ENCODE data around the gene THBD. TPM values are rescaled to one million over a fixed set of nuclear protein-coding genes. Genes with fewer than 3 reads are reported as not detected.

Gene THBD, protein sequence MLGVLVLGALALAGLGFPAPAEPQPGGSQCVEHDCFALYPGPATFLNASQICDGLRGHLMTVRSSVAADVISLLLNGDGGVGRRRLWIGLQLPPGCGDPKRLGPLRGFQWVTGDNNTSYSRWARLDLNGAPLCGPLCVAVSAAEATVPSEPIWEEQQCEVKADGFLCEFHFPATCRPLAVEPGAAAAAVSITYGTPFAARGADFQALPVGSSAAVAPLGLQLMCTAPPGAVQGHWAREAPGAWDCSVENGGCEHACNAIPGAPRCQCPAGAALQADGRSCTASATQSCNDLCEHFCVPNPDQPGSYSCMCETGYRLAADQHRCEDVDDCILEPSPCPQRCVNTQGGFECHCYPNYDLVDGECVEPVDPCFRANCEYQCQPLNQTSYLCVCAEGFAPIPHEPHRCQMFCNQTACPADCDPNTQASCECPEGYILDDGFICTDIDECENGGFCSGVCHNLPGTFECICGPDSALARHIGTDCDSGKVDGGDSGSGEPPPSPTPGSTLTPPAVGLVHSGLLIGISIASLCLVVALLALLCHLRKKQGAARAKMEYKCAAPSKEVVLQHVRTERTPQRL
- 55.2 and 68.9 TPM in 2 replicates for total RNA-seq

DNA sequence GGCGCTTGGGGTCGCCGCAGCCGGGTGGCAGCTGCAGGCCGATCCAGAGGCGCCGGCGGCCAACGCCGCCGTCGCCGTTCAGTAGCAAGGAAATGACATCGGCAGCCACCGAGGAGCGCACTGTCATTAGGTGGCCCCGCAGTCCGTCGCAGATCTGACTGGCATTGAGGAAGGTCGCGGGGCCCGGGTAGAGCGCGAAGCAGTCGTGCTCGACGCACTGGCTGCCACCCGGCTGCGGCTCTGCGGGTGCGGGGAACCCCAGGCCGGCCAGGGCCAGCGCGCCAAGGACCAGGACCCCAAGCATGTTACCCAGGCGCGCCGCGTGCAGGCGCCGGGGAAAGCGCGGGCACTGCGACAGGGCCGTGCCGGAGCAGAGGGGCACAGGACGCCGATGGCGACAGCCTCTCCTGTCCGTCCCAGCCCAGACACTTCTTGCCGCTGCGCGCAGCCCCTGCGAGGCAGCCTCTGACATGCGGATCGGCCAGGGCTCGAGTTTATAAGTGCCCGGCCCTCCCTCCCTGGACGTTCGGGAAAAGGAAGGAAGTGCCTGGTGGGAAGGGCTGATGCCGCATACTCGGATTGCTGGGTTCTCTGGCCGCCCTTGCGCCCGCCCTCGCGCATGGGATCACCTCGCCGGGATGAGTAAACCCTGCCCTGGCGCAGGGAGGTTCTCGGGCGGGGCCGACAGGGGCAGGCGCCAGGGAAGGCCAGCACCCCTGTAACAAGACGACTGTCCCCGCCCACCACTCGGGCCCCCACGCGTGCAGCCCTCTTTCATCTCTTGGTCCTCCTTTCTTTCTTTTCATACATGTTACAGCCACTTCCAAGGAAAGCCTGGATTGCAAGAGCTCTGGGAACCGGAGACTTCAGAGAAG, at the start of gene THBD:
TSS of gene THBD (minus strand) at position 472 of the 875 bp plus-strand sequence. CDS start at position 304, 168 bp downstream.

DNA sequence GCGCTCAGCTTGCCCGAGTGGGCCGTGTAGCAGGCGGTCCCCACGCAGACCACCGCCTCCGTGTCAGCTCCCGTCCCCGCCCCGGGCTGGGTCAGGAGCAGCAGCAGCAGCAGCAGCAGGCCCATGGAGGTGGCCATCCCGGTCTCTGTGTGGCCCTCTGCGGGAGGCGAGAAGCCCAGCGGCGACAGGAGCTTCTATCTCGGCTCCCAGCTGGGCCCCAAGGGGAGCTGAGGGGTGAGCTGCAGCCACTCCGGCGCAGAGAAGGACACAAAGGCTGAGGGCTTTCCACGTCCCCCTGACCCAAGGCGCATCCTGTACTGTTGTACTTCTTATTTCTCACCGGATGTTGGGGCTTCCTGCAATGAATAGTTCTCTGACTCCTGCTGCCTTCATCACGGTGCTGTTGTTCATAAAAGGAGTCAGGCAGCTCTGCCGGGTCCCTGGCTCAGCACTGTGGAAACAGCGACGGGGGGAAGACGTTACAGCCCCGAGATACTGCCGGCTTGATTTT, 36.6 kb upstream of the THBD start, which contains the start of gene CD93:
TSS of gene CD93 (minus strand) at position 269 of the 511 bp plus-strand sequence. CDS start at position 137, 132 bp downstream.

GRCh38 chr20:23034721-23035671, 14.5 kb downstream of the THBD start, which contains the start of gene SSTR4:
Gene SSTR4, plus strand, starts transcription at chr20:23035312. Its CDS starts 172 bp downstream, at chr20:23035484.

Other genes starting within 250 kb of the THBD start
- gene SSTR4, start 14.4 kb downstream of the THBD start, total RNA-seq: not detected in 2 replicates
- 215 and 490 TPM in 2 replicates for gene CD93, start 36.7 kb upstream of the THBD start, total RNA-seq

Data from vein endothelial cell (primary cell).